SKM-1 (cell line): ENCODE measurements around the gene CTBS.
"Not testable (repeated sequence)": the region's sequence is repeated elsewhere in the genome, so short reads cannot be mapped to it uniquely, and the experiment has no call there.

ENCODE experiments used
- DNase-seq: peaks from one replicate; lab custom pipeline; 2025; ENCODE audit not compliant: unreplicated experiment; lab: John Stamatoyannopoulos, UW

CTBS gene

GRCh38 chr1:84585803-84586202 lies 11.6 kb upstream of the CTBS start:
- no peak for DNase-seq

DNA sequence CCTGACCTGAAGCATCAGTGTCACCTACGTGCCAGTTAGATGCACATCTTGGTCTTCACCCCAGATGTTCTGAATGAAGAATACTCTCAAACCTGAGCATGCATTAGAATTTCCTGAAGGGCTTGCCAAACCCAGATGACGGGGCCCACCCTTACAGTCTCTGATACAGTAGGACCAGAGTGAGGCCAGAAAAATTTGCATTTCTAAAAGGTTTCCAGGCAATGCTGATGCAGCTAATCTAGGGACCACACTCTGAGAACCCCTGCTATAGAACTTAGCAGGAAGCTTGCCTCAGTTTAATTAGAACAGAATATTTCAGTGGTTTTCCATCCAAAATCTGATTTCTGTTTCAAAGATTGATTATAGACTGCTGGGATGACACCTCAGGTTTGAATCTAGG lies 9.9 kb upstream of the CTBS start:
- no peak for DNase-seq

DNA sequence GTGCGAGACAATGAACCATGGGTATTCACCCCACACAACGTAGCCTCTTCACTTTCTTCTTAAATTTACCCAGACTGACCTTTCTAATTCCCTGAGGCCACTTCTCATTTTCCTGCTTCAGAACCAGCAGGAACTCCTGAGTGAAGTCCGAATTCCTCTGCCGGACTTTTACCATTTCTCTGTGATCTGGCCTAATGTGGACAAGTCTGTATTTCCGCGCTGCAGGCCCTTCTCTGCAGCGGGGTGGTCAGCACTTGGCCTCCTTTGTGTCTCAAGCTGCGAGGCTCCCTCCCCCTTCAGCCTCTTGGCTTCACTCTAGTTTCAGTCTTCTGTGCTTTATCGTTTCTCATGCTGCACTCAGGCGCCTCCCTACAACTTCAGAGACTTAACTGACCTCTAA lies 9.4 kb upstream of the CTBS start:
- DNase-seq, result no peak

- no peak for DNase-seq
These were observed 8.8 kb upstream of the CTBS start for GRCh38 chr1:84582802-84583587.

- DNase-seq, result no peak
These were observed 7.4 kb upstream of the CTBS start for GRCh38 chr1:84581648-84582047.

DNA sequence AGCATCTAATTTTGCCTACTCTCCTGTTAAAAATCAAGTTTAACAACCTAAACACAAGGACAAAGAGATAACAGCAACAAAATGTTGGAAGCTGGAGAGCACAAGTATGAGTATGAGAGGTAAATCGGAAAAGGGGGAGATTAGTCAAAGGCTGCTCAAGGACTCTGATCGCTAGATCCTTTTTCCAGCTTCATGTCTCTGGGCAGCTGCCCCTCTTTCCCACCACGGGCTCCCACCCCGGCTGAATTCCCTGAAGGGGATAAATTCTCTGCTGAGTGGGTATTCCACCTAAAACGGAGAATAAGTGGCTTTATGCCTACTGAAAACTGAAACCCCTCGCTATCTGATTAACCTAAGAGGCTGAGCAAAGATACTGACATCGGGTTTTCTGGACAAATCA lies 696 bp upstream of the CTBS start:
- DNase-seq, result no peak

DNA sequence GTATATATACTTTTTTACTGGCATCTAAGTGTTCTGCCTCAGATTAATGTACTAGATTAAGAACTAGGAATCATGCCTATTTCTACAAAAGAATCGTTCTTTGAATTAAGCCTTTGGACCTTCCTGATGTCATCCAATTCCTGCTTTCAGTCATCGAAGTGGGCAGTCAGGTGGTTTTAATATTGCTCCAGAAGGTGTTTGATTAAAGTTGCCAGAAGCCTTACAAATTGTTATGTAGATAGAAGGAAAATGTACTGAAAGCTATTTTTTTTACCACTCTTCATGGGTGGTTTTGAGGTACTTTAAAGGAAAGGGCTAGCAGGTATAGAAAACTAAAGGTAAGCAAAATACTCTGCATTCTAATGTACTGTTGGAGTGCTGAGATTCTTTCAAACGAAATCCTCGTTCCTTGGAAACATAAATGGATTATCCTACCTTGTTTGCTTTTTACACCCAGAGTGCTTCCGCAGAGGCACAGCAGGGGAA lies 716 bp downstream of the CTBS start:
- DNase-seq, result no peak

- no peak for DNase-seq
These were observed 3.1 kb downstream of the CTBS start for GRCh38 chr1:84571150-84571535.

DNA sequence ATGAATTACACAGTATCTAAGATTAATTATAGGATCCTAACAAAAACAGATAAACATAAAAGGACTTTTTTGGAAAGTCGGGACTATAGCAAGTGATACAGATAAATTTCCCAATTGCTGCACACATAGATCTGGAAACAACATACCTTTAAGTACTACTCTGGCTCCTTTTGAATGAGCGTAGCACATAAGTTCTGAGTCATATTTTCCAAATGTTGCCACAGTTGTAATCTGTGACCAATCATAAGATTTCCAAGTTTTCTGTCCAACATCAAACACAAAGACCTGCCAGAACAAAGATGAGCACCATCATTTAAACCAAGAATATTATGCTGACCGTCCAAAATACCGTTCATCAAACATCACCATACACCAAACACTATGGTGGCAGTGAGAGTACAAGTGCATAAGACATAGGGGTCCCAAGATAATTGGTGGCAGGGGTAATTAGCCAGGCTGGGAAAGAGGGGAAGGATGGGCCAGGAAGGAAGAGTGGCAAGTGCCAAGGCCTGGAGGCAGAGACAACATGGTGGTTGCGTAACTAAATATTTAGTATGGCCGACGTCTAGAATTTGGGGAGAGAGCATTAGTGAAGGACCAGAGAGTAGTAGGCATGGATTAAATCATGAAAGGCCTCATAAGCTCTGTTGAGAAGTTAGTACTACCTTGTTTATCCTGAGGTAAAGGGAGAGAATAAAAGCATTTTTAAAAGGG lies 3.6 kb downstream of the CTBS start:
- DNase-seq, result no peak

GRCh38 chr1:84569216-84569615 lies 5.0 kb downstream of the CTBS start:
- DNase-seq, result no peak

GRCh38 chr1:84550826-84551225 lies 23.4 kb downstream of the CTBS start:
- DNase-seq, result no peak

- no peak for DNase-seq
These were observed 32.6 kb downstream of the CTBS start for GRCh38 chr1:84541679-84542078.

DNA sequence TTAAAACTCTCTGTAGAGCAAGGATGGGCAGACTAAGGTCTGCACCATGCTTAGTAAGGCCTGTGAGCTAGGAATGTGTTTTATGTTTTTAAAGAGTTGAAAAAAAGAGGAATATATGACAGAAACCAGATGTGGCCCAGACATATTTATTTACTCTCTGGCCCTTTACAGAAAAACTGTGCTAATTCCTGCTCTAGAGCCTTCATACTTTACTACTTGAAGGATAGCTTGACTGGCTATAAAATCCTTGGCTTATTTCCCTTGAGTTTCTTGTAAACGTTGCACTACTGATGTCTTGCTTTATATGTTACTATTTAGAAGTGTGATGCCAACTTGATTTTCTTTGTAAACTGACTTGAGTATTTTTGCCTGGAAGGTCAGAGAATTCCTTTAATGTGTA lies 33.5 kb downstream of the CTBS start:
- no peak for DNase-seq

DNA sequence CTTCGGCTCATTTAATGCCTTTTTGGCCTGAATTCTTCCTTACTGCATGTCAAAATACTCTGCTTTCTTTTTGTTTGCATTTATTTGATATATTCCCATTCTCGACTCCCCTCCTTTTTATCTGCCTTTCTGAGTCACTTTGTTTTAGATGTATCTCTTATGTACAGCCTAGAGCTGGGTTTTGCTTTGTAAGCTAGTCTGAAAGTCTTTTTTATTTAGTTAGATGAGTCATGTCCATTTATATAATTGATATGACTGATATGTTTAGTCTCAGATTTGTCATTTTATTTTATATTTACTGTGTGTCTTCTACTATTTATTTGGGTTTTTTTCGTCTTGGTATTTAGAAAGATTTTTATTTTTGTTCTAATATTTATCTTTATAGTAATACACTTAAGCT lies 34.3 kb downstream of the CTBS start:
- DNase-seq, result no peak

- no peak for DNase-seq
These were observed 35.6 kb downstream of the CTBS start for GRCh38 chr1:84538599-84538998.

- DNase-seq, result no peak
These were observed 48.5 kb downstream of the CTBS start for GRCh38 chr1:84525779-84526178.

- no peak for DNase-seq
These were observed 49.6 kb downstream of the CTBS start for GRCh38 chr1:84524590-84524989.

DNA sequence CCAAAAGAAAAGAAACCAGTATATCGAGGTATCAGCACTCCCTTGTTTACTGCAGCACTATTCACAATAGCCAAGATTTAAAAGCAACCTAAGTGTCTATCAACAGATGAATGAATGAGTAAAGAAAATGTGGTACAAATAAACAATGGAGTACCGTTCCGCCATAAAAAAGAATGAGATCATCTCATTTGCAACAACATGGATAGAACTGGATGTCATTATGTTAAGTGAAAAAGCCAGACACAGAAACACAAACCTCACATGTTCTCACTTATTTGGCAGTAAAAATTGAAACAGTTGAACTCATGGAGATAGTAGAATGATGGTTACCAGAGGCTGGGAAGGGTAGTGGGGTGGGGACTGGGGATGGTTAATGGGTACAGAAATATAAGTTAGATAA lies 63.6 kb downstream of the CTBS start:
- no peak for DNase-seq

DNA sequence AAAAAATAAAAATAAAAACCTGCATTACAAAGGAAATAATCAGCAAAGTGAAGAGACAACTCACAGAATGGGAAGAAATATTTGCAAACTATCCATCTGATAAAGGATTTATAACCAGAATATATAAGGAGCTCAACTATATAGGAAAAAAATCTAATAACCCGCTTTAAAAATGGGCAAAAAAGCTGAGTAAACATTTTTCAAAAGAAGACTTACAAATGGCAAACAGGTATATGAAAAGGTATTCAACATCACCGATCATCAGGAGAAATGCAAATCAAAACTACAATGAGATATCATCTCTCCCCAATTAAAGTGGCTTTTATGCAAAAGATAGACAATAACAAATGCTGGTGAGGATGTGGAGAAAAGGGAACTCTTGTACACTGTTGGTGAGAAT lies 64.1 kb downstream of the CTBS start:
- no peak for DNase-seq

DNA sequence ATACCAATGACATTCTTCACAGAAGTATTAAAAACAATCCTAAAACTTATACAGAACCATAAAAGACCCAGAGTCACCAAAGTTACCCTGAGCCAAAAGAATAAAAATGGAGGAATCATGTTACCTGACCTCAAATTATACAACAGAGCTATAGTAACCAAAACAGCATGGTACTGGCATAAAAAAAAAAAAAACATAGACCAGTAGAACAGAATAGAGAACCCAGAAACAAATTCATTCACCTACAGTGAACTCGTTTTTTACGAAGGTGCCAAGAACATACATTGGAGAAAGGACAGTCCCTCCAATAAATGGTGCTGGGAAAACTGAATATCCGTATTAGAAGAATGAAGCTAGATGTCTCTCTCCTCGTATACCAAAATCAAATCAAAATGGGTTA lies 65.2 kb downstream of the CTBS start:
- DNase-seq, result no peak

DNA sequence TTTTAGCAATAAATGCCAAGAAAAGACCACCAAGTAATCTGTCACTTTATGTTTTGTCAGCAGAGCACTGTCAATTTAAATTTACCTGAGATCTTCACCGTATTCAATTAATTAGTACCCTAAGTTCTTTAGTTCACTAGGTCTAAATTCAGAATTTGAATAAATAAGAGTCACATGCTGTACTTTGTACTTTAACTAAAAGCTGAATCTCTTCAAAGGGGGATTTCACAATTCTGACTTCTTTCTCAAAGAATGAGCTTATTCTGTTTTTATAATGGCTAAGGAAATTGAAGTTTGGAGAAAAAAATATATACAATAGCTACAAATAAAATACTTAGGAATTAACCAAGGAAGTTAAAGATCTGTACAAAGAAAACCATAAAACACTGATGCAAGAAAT lies 65.7 kb downstream of the CTBS start:
- no peak for DNase-seq

DNA sequence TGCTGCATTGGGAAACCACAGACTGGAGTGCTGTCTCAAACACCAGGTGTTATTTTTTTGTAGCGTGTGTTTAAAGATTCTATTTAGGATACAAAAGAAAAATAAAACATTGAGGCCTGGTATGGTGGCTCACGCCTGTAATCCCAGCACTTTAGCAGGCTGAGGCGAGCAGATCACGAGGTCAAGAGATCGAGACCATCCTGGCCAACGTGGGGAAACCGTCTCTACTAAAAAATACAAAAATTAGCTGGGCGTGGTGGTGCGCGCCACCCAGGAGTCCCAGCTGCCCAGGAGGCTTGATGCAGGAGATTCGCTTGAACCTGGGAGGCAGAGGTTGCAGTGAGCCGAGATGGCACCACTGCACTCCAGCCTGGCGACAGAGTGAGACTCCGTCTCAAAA lies 66.4 kb downstream of the CTBS start:
- DNase-seq, result not testable (repeated sequence)
